HEK293 (cell line): Measurements from ENCODE around the gene PLXNA2.

Experiments used
- CTCF ChIA-PET: fragments of 350-600 bp; formaldehyde crosslinking; extraction: SDS; loops from one replicate; lab custom pipeline; 2021; ENCODE audit warnings: antibody characterized with exemption; lab: Yijun Ruan, JAX
- POLR2A ChIA-PET: fragments of 300-600 bp; formaldehyde crosslinking; extraction: SDS; loops from one replicate; lab custom pipeline; 2020; ENCODE audit warnings: antibody characterized with exemption, inconsistent platforms; lab: Yijun Ruan, JAX
- H3K27ac ChIP-seq: fragments of 200-500 bp; sonication (Bioruptor generic); 2 replicates; pipeline ENCODE4 v1.5.1; 2014; ENCODE audit warnings: low read depth, low read length, control low read depth, inconsistent platforms; ENCODE audit errors: extremely low read depth
- H3K36me3 ChIP-seq, 2 experiments: fragments of 200-500 bp in 1 of 2; sonication (Bioruptor generic) in 1 of 2; 1 replicate in 1 of 2; 2 replicates in 1 of 2; pipeline ENCODE4 v1.5.1; 2014 to 2017; ENCODE audit warnings: inconsistent platforms in 2 of 2, low read length in 2 of 2; ENCODE audit not compliant: control insufficient read depth in 2 of 2, insufficient read depth in 1 of 2
- H3K4me1 ChIP-seq: fragments of 200-500 bp; sonication (Bioruptor generic); 2 replicates; pipeline ENCODE4 v1.5.1; 2014; ENCODE audit warnings: mild to moderate bottlenecking, low read length, inconsistent platforms; ENCODE audit not compliant: control insufficient read depth, insufficient read depth
- H3K4me3 ChIP-seq: 2 replicates; pipeline ENCODE4 v1.5.1; 2011; ENCODE audit warnings: low read depth, mild to moderate bottlenecking, control low read depth, low read length, moderate library complexity
- H3K9me3 ChIP-seq: fragments of 200-500 bp; sonication (Bioruptor generic); 2 replicates; pipeline ENCODE4 v1.5.1; 2014; ENCODE audit warnings: low read depth, low read length, inconsistent platforms; ENCODE audit not compliant: control insufficient read depth, insufficient read depth
- FEZF1 ChIP-seq: fragments of 450-650 bp; formaldehyde crosslinking; IDR thresholded peaks from 2 replicates; pipeline ENCODE4 v1.5.1; 2016; ENCODE audit warnings: missing biosample characterization, missing genetic modification characterization
- HIC1 ChIP-seq: fragments of 450-650 bp; formaldehyde crosslinking; IDR thresholded peaks from 2 replicates; pipeline ENCODE4 v1.5.1; 2016; ENCODE audit warnings: missing biosample characterization, missing genetic modification characterization
- TSHZ1 ChIP-seq: fragments of 450-650 bp; formaldehyde crosslinking; IDR thresholded peaks from 2 replicates; pipeline ENCODE4 v1.5.1; 2016; ENCODE audit warnings: missing biosample characterization, missing genetic modification characterization, borderline replicate concordance
- ZBTB17 ChIP-seq: fragments of 450-650 bp; formaldehyde crosslinking; IDR thresholded peaks from 2 replicates; pipeline ENCODE4 v1.5.1; 2016; ENCODE audit warnings: missing biosample characterization, missing genetic modification characterization
- ZBTB26 ChIP-seq: fragments of 450-650 bp; formaldehyde crosslinking; optimal IDR thresholded peaks from 2 replicates; pipeline ENCODE3; 2016; ENCODE audit warnings: missing biosample characterization, mild to moderate bottlenecking, missing genetic modification characterization
- ZFP69B ChIP-seq: fragments of 450-650 bp; formaldehyde crosslinking; IDR thresholded peaks from 2 replicates; pipeline ENCODE4 v1.5.1; 2016; ENCODE audit warnings: missing biosample characterization, missing genetic modification characterization
- ZNF132 ChIP-seq: fragments of 450-650 bp; formaldehyde crosslinking; IDR thresholded peaks from 2 replicates; pipeline ENCODE4 v1.5.1; 2017; ENCODE audit warnings: missing biosample characterization, missing genetic modification characterization, borderline replicate concordance
- ZNF341 ChIP-seq: fragments of 450-650 bp; formaldehyde crosslinking; IDR thresholded peaks from 2 replicates; pipeline ENCODE4; 2016; ENCODE audit warnings: low read depth, missing biosample characterization, missing genetic modification characterization
- ZNF473 ChIP-seq: fragments of 450-650 bp; formaldehyde crosslinking; IDR thresholded peaks from 2 replicates; pipeline ENCODE4 v1.5.1; 2017; ENCODE audit warnings: missing biosample characterization, missing genetic modification characterization
- ZNF549 ChIP-seq: fragments of 450-650 bp; IDR thresholded peaks from 2 replicates; pipeline ENCODE4 v1.5.1; 2018; ENCODE audit warnings: missing biosample characterization, missing genetic modification characterization, mild to moderate bottlenecking, inconsistent platforms, moderate library complexity
- ZNF580 ChIP-seq: fragments of 450-650 bp; formaldehyde crosslinking; IDR thresholded peaks from 2 replicates; pipeline ENCODE4 v1.5.1; 2016; ENCODE audit warnings: missing biosample characterization, missing genetic modification characterization
- ZNF658 ChIP-seq: fragments of 450-650 bp; formaldehyde crosslinking; IDR thresholded peaks from 2 replicates; pipeline ENCODE4; 2016; ENCODE audit warnings: missing biosample characterization, missing genetic modification characterization
- ZNF837 ChIP-seq: fragments of 450-650 bp; formaldehyde crosslinking; IDR thresholded peaks from 2 replicates; pipeline ENCODE4 v1.5.1; 2016; ENCODE audit warnings: missing biosample characterization, missing genetic modification characterization
- ZSCAN18 ChIP-seq: fragments of 450-650 bp; formaldehyde crosslinking; IDR thresholded peaks from 2 replicates; pipeline ENCODE4 v1.5.1; 2016; ENCODE audit warnings: missing biosample characterization, missing genetic modification characterization
- TF ChIP-seq, protein P1 (sequence below): fragments of 450-650 bp; formaldehyde crosslinking; IDR thresholded peaks from 2 replicates; pipeline ENCODE4 v1.5.1; 2017; ENCODE audit warnings: missing biosample characterization, missing genetic modification characterization

Gene PLXNA2

DNA sequence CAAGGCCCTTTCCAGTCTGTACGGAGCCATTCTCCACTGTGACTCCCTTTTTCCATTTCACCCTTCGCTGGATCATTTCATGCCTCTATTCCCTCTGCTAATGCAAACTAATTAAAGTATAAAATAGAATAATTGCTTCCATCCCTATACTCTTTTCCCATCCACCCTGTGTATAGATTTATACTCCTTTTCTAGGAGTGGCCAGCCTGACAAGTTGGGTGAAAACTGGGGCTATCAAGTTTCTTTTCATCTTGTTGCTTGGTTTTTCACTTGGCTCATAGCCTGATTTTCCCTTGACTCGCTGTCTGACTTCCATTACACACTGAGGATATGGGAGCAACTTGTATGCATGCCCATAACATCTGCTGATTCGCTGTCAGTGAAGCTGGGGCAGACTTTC is 107.0 kb downstream of the PLXNA2 start (continued):
- TF ChIP-seq HIC1 (tag by site-specific recombination), result no peak
- TF ChIP-seq ZNF580 (tag by site-specific recombination), result no peak
- TF ChIP-seq ZNF837 (tag by site-specific recombination), result no peak
- no peak for TF ChIP-seq ZNF341 (tag by site-specific recombination)
- no peak for TF ChIP-seq ZBTB26 (tag by site-specific recombination)
- TF ChIP-seq, protein P1, sequence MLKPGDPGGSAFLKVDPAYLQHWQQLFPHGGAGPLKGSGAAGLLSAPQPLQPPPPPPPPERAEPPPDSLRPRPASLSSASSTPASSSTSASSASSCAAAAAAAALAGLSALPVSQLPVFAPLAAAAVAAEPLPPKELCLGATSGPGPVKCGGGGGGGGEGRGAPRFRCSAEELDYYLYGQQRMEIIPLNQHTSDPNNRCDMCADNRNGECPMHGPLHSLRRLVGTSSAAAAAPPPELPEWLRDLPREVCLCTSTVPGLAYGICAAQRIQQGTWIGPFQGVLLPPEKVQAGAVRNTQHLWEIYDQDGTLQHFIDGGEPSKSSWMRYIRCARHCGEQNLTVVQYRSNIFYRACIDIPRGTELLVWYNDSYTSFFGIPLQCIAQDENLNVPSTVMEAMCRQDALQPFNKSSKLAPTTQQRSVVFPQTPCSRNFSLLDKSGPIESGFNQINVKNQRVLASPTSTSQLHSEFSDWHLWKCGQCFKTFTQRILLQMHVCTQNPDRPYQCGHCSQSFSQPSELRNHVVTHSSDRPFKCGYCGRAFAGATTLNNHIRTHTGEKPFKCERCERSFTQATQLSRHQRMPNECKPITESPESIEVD, result peak; percentile 86
- no peak for TF ChIP-seq ZNF132 (tag by site-specific recombination)
- TF ChIP-seq ZNF473 (tag by site-specific recombination), result no peak
- no peak for TF ChIP-seq ZSCAN18
- peak; percentile 87 for TF ChIP-seq ZBTB17 (tag by site-specific recombination)
- TF ChIP-seq ZNF549 (tag by site-specific recombination), result no peak
- TF ChIP-seq ZFP69B (tag by site-specific recombination), result no peak
- no peak for TF ChIP-seq ZNF658 (tag by site-specific recombination)

- no peak overlapping the region; the same call in 1 of the 2 replicates for H3K27ac ChIP-seq
- no peaks in the 10 kb centered on the region for H3K9me3 ChIP-seq
- H3K4me1 ChIP-seq, result peaks cover 23% of the 10 kb centered on the region
- POLR2A ChIA-PET, result no interaction called here
- peaks cover 0 to 9% of the 10 kb centered on the region in 2 experiments; a peak in 1 of 3 replicates for H3K36me3 ChIP-seq
- TF ChIP-seq ZNF580 (tag by site-specific recombination) (0 out of 2 replicates have a peak, but pooled peaks have one; percentile 40), FEZF1 (tag by site-specific recombination) (no peak), TSHZ1 (no peak)
- H3K4me3 ChIP-seq, result no peak overlapping the region
- CTCF ChIA-PET, result interaction anchor here (0.6 to 11.9 kb wide), 2 partner anchors 101 to 103 kb away, joined by 3 to 175 read pairs; partner anchors contain the start of gene PLXNA2
Observed at GRCh38 chr1:208136459-208137182, 107.6 kb downstream of the PLXNA2 start.
